Activated T-cell treated with anti-CD3 and anti-CD28 coated beads, Interleukin-2, amount 50 U/mL, for 72 hours (primary cell): Measurements from ENCODE around the gene CCZ1. TPM values are rescaled to one million over a fixed set of nuclear protein-coding genes. Genes with fewer than 3 reads are reported as not detected.
"Not testable (repeated sequence)": the region's sequence is repeated elsewhere in the genome, so short reads cannot be mapped to it uniquely, and the experiment has no call there.

Experiments
- ATAC-seq, 2 donors: fragments of 150-1000 bp; cut with Tn5 transposase; replicated peaks in 1 of 2; 2 replicates each; pipeline ENCODE4 v1.10.0; 2021; ENCODE audit warnings: moderate library complexity in 2 of 2, mild to moderate bottlenecking in 1 of 2
- DNase-seq, 2 donors: peaks; one replicate each; pipeline ENCODE4 v3.0.0; 2021 to 2022; ENCODE audit warnings: mixed read lengths in 1 of 2
- H3K27ac Mint-ChIP-seq: one replicate; pipeline ENCODE4 v1.8.0; 2022; ENCODE audit warnings: mild to moderate bottlenecking, moderate library complexity, mixed read lengths
- H3K27me3 Mint-ChIP-seq: one replicate; pipeline ENCODE4 v1.8.0; 2022; ENCODE audit warnings: low read depth, mixed read lengths
- H3K36me3 Mint-ChIP-seq, 2 donors: one replicate each; pipeline ENCODE4 v1.8.0; 2022; ENCODE audit warnings: mixed read lengths in 2 of 2, mild to moderate bottlenecking in 1 of 2; ENCODE audit not compliant: insufficient read depth in 2 of 2
- H3K4me1 Mint-ChIP-seq: one replicate; pipeline ENCODE4 v1.8.0; 2022; ENCODE audit warnings: low read depth, mixed read lengths
- H3K4me3 Mint-ChIP-seq, 2 donors: one replicate each; pipeline ENCODE4 v1.8.0; 2022; ENCODE audit warnings: mild to moderate bottlenecking in 2 of 2, mixed read lengths in 2 of 2, moderate library complexity in 2 of 2
- H3K9me3 Mint-ChIP-seq, 2 donors: one replicate each; pipeline ENCODE4 v1.8.0; 2022; ENCODE audit warnings: mixed read lengths in 2 of 2
- total RNA-seq, 2 donors: library from RNA; stranded (reverse); gene quantifications; one replicate each; pipeline ENCODE4 v1.2.3, GENCODE V29; 2022

CCZ1 gene
- total RNA-seq, 2 donors from 2014 or later: 99.6 to 157 TPM

GRCh38 chr7:5879591-5879990 lies 18.9 kb upstream of the CCZ1 start:
- not testable (repeated sequence) for H3K9me3 Mint-ChIP-seq, H3K4me1 Mint-ChIP-seq, DNase-seq, ATAC-seq, H3K4me3 Mint-ChIP-seq, H3K27me3 Mint-ChIP-seq, H3K36me3 Mint-ChIP-seq, H3K27ac Mint-ChIP-seq

GRCh38 chr7:5880106-5880505 lies 18.4 kb upstream of the CCZ1 start:
- H3K4me1 Mint-ChIP-seq, H3K27me3 Mint-ChIP-seq, ATAC-seq, H3K9me3 Mint-ChIP-seq, DNase-seq, H3K4me3 Mint-ChIP-seq, H3K36me3 Mint-ChIP-seq, H3K27ac Mint-ChIP-seq: not testable (repeated sequence)

DNA sequence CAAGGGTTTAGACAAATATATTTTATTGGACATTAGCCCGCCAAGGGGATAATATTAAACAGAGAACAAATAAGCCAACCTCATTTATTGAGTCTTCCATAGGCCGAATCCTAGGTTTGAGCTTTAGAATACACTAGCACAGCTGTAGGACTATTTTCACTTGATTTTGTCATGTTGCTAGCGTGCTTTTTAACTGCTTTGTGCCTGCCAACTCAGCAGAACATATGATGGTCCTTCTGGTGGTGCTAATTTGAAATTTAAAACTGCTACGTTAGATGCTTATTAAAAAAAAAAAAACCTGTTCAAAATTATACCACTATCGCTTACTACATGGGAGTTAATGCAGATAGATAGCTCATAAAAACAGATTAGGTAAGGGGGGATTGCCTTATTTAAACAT lies 14.1 kb upstream of the CCZ1 start:
- not testable (repeated sequence) for H3K36me3 Mint-ChIP-seq, H3K4me1 Mint-ChIP-seq, H3K4me3 Mint-ChIP-seq, ATAC-seq, H3K9me3 Mint-ChIP-seq, H3K27ac Mint-ChIP-seq, DNase-seq, H3K27me3 Mint-ChIP-seq

GRCh38 chr7:5888021-5888420 lies 10.5 kb upstream of the CCZ1 start:
- not testable (repeated sequence) for ATAC-seq, H3K4me1 Mint-ChIP-seq, DNase-seq, H3K27ac Mint-ChIP-seq, H3K36me3 Mint-ChIP-seq, H3K4me3 Mint-ChIP-seq, H3K27me3 Mint-ChIP-seq, H3K9me3 Mint-ChIP-seq

- H3K36me3 Mint-ChIP-seq, H3K4me1 Mint-ChIP-seq, H3K27me3 Mint-ChIP-seq, H3K4me3 Mint-ChIP-seq, DNase-seq, H3K27ac Mint-ChIP-seq, ATAC-seq, H3K9me3 Mint-ChIP-seq: not testable (repeated sequence)
Measured at GRCh38 chr7:5890244-5890643, 8.3 kb upstream of the CCZ1 start.

DNA sequence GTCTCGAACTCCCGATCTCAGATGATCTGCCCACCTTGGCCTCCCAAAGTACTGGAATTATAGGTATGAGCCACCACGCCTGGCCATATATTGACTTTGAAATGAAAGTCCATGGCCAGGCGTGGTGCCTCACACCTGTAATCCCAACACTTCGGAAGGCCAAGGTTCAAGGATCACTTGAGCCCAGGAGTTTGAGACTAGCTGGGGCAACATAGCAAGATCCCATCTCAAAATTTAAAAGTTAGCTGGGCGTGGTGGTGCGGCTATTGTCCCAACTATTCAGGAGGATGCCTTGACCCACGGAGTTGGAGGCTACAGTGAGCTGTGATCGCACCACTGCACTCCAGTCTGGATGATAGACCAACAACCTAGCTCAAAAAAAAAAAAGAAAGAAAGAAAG lies 6.0 kb upstream of the CCZ1 start:
- Mint-ChIP-seq H3K36me3 (no peaks in the 10 kb centered on the region), H3K4me1 (no peaks in the 10 kb centered on the region), H3K4me3 (no peak overlapping the region), H3K27me3 (no peaks in the 10 kb centered on the region), H3K9me3 (no peaks in the 10 kb centered on the region), H3K27ac (no peak overlapping the region)
- ATAC-seq (no peak), DNase-seq (no peak)

GRCh38 chr7:5897369-5897919 lies 1.1 kb upstream of the CCZ1 start:
- not testable (repeated sequence) for ATAC-seq, DNase-seq, H3K4me1 Mint-ChIP-seq, H3K27me3 Mint-ChIP-seq, H3K36me3 Mint-ChIP-seq, H3K9me3 Mint-ChIP-seq
- Mint-ChIP-seq H3K27ac (peak overlapping the region; percentile 80), H3K4me3 (peak overlapping the region; percentile 59 to 65)

GRCh38 chr7:5903002-5903401 lies 4.5 kb downstream of the CCZ1 start:
- H3K36me3 Mint-ChIP-seq: not testable (repeated sequence)

GRCh38 chr7:5904726-5905125 lies 6.2 kb downstream of the CCZ1 start:
- not testable (repeated sequence) for H3K9me3 Mint-ChIP-seq, H3K4me1 Mint-ChIP-seq, ATAC-seq, DNase-seq, H3K36me3 Mint-ChIP-seq, H3K27me3 Mint-ChIP-seq, H3K27ac Mint-ChIP-seq, H3K4me3 Mint-ChIP-seq

More at GRCh38 chr7:5903002-5903401, 4.5 kb downstream of the CCZ1 start:
- not testable (repeated sequence) for H3K27me3 Mint-ChIP-seq, ATAC-seq, DNase-seq, H3K4me3 Mint-ChIP-seq, H3K27ac Mint-ChIP-seq, H3K4me1 Mint-ChIP-seq, H3K9me3 Mint-ChIP-seq

GRCh38 chr7:5908835-5909234 lies 10.3 kb downstream of the CCZ1 start:
- not testable (repeated sequence) for H3K27me3 Mint-ChIP-seq, H3K36me3 Mint-ChIP-seq, ATAC-seq

DNA sequence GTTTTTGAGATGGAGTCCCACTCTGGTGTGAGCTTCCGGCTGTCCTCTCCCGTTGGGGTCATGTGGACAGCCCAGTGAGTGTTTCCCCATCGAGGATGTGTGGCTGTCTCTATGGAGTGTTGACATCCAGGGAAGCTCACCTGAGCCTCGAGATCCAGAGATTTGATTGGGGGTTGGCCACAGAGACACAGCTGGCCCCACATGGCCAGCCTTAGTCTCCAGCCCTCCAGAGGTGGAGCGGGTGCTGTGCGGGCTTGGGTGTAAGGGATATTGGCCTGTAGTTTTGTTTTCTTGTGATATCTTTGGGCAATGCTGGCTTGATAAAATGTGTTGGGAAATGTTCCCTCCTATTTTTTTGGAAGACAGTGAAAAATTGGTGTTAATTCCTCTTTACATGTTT lies 18.0 kb downstream of the CCZ1 start:
- not testable (repeated sequence) for ATAC-seq, H3K4me1 Mint-ChIP-seq, H3K27me3 Mint-ChIP-seq, DNase-seq, H3K27ac Mint-ChIP-seq, H3K36me3 Mint-ChIP-seq, H3K9me3 Mint-ChIP-seq
- H3K4me3 Mint-ChIP-seq: peak overlapping the region in 1 of 2 donors; percentile 39

More at GRCh38 chr7:5908835-5909234, 10.3 kb downstream of the CCZ1 start:
- not testable (repeated sequence) for H3K27ac Mint-ChIP-seq, H3K4me3 Mint-ChIP-seq, DNase-seq, H3K9me3 Mint-ChIP-seq, H3K4me1 Mint-ChIP-seq

GRCh38 chr7:5924180-5924579 lies 25.6 kb downstream of the CCZ1 start:
- DNase-seq: not testable (repeated sequence)
- peak; percentile 86 to 88 for ATAC-seq

DNA sequence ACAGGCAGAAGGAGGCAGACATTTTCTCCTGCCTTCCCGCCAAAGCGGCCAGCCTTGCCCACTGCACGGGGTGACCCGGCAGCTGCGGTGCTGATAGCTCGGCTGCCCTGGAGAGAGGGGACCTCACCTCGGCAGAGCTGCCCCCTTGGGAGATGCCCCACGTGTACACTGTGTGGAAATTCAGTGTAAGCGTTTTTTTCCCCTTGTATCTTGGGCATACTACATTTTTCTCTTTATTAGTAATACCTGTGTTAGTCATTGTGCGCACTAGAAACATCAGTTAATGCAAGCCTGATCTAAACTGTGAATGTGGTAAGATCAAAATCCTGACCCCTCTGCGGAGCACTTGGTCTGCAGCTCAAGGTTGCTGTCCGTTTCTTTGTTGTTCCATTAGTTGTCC lies 26.1 kb downstream of the CCZ1 start:
- H3K27me3 Mint-ChIP-seq: not testable (repeated sequence)

More at GRCh38 chr7:5924180-5924579, 25.6 kb downstream of the CCZ1 start:
- not testable (repeated sequence) for H3K27ac Mint-ChIP-seq, H3K4me3 Mint-ChIP-seq, H3K9me3 Mint-ChIP-seq, H3K36me3 Mint-ChIP-seq, H3K27me3 Mint-ChIP-seq, H3K4me1 Mint-ChIP-seq

DNA sequence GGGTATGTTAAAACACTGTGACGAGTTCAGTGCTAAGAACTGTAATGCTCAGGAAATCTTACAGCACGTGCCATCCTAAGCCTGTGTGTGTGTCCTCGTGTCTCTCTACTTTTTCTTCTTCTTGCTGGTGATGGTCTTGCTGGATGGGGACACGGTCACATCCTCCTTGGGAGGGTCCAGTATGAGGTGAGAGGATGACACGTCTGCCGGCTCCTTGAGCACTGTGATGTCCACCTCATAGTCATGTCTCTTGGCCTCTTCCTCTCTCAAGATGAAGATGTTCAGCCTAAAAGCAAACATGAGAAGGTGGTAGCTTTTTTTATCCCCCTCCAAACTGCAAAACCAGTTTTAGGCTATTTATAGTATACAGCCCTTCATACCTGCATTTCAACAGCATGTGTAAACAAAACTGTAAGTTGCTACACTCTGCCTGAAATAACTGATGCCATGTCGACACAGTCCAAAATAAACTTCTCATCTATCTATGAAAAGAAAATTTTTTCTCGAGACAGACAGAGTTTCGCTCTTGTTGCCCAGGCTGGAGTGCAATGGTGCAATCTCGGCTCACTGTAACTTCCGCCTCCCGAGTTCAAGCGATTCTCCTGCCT lies 27.8 kb downstream of the CCZ1 start:
- not testable (repeated sequence) for H3K4me3 Mint-ChIP-seq

More for the DNA sequence above, 26.1 kb downstream of the CCZ1 start:
- not testable (repeated sequence) for H3K27ac Mint-ChIP-seq, H3K9me3 Mint-ChIP-seq, H3K4me1 Mint-ChIP-seq, H3K4me3 Mint-ChIP-seq, H3K36me3 Mint-ChIP-seq, DNase-seq
- peak; percentile 87 for ATAC-seq

More for the DNA sequence above, 27.8 kb downstream of the CCZ1 start:
- not testable (repeated sequence) for ATAC-seq, H3K4me1 Mint-ChIP-seq, DNase-seq, H3K27me3 Mint-ChIP-seq, H3K9me3 Mint-ChIP-seq, H3K27ac Mint-ChIP-seq, H3K36me3 Mint-ChIP-seq
